GM19025 (cell line): ENCODE data around the gene CMPK2.
"Not testable (repeated sequence)": the region's sequence is repeated elsewhere in the genome, so short reads cannot be mapped to it uniquely, and the experiment has no call there.

ENCODE experiments used
- ATAC-seq: cut with Tn5 transposase; IDR thresholded peaks from one replicate; pipeline ENCODE4 v1.9.1; 2021; ENCODE audit warnings: mild to moderate bottlenecking, low read depth, moderate library complexity; ENCODE audit not compliant: unreplicated experiment

Gene CMPK2, protein sequence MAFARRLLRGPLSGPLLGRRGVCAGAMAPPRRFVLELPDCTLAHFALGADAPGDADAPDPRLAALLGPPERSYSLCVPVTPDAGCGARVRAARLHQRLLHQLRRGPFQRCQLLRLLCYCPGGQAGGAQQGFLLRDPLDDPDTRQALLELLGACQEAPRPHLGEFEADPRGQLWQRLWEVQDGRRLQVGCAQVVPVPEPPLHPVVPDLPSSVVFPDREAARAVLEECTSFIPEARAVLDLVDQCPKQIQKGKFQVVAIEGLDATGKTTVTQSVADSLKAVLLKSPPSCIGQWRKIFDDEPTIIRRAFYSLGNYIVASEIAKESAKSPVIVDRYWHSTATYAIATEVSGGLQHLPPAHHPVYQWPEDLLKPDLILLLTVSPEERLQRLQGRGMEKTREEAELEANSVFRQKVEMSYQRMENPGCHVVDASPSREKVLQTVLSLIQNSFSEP

DNA sequence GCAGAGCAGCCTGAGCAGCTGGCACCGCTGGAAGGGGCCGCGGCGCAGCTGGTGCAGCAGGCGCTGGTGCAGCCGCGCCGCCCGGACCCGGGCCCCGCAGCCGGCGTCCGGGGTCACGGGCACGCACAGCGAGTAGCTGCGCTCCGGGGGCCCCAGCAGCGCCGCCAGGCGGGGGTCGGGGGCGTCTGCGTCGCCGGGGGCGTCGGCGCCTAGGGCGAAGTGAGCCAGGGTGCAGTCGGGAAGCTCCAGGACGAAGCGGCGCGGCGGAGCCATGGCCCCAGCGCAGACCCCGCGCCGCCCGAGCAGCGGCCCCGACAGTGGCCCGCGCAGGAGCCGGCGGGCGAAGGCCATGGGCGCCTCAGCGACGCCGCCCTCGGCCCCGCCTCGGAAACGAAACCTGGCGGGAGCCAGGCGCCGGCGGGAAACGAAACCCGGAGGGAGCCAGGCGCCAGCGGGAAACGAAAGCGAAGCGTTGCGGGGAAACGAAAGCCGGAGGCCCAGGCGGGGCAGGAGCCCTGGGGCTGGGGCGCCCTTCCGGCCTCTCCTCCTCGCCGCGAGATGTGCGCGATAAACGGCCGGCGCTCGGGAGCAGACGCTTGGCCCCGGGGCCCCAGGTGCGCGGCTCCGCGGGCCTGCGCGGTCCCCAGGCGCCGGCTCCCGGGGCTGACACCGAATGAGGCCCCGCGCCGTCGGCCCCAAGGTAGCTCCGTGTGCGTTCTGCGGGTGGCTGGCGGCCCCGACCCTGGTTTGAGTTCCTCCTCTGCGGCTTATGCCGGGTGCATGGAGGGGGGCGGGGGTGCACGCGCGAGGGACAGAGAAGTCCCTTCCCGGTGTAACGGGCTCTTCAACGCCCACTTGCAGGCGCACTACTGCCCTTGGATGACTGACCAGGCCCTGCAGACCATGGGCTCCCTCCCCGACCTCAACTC, at the start of gene CMPK2:
Gene CMPK2, minus strand, starts transcription at position 562 of the 929 bp plus-strand sequence. Its CDS starts 211 bp downstream, at position 351.
- ATAC-seq, result peak; percentile 77

DNA sequence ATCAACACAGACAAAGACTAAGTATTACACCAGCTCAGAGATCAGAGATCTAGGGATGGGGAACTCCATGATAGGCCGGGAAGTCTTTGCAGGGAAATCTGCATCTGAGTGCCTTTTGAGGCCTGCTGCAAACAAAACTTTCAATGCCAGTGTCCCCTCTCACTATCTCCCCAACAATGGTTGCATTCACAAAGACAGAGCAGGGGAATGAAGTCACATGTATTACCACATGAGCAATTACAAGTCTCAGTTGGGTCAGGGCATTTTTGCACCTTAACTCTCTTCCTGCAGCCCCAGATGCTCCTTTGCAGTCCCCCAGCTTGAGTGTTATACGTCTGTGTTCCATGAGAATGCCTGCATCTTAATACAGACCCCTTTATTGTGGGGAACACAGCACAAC, 49.7 kb upstream of the CMPK2 start:
- no peak for ATAC-seq

DNA sequence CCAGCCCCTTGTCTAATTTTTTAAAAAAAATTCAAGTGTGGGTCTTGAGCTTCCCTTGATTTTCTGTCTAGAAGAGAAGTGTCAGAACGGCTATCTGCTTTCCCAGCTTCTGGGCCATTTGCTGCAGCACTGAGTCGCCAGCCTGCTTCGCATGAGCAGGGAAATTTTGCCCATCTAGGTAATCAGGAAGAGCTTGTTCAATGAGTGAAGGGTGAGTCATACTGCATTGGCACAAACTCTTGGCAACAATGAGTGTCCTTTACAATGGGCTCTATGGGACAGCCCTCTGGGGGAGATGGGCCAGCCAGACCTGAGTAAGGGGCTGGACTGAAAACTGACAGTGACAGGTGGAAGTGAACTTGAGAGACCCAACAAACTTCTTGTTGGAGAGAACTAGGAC, 49.1 kb upstream of the CMPK2 start:
- ATAC-seq, result no peak

DNA sequence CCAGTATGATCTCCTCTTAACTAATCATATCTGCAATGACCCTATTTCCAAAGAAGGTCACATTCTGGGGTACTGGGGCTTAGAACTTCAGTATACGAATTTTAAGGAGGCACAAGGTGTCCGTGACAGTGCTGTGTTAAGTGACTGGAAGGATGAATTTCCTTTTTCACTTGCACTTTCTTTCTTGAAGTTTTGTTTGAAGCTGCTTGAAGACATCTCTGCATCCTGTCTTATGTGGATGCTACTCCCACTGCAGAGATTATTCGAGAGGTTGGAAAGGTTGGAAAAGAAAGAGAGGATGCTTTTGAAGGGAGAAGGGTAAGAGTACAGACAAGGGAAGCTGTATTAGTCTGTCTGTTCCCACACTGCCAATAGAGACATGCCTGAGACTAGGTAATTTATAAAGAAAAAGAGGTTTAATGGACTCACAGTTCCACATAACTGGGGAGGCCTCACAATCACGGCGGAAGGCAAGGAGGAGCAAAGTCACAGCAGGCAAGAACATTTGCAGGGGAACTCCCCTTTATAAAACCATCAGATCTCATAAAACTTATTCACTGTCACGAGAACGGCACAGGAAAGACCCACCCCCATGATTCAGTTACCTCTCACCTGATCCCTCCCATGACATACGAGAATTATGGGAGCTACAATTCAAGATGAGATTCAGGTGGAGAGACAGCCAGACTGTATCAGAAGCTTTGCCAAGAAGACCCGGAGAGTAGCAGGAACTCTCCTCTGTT, 47.9 kb upstream of the CMPK2 start:
- no peak for ATAC-seq

DNA sequence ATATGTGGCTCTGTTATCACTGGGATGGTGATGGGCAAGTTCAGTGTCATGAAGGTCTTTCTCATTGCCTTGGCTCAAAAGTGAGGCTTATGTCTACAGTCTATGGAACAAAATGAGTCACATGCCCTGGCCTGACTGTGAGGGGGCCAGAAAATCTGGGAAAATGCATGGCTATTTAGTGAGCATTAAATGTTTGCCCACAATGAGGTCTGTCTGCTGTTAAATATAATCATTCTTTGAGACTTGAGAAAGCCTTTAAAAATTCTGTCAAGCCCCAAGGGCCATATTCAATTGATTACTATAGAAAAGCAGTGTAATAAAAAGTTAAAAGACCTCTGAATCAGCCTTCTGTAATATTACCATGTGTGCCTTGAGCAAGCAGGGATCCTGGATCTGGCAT, 46.0 kb upstream of the CMPK2 start:
- ATAC-seq, result no peak

DNA sequence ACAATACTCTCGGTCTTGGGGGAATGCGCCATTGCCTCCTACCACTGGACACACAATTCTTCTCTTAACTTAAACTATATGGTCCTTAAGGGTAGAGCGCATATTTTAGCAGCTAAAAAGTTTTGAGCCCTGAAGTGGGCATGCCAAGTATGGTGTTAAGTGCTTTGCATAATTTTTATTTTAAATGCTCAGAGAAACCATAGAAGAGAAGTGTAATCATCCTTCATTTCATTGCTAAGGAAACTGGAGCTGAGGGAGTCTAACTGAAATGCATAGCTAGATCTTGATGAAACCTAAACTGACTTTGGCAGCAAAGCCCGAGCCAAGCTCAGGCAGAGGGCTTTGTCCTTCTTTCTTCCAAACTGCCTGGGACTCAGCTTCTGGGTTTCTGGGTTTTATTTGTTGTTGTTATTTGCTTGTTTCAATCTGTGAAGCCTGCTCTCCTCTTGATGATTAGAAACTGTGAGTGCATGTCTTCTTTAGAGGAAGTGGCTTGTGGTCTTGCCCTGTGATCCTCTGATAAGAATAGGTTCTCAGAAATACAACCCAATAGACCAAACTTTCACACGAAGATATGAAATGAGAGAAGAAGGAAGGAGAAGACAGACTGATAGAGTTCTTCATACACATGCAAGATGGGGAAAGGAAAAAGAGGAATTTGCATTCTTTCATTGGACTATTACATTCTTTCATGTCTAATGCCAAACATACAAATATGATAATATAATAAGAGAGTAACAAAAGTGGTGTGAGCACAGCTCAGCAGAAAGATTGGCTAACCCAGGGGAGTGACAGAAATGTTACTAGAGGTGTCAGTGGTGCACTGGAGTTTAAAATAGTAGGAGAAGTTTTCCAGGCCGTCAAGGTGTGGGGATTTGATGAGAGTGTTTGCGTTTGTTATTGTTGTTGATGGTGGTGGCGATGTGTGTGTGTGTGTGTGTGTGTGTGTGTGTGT, 44.0 kb upstream of the CMPK2 start:
- ATAC-seq, result peak; percentile 98

DNA sequence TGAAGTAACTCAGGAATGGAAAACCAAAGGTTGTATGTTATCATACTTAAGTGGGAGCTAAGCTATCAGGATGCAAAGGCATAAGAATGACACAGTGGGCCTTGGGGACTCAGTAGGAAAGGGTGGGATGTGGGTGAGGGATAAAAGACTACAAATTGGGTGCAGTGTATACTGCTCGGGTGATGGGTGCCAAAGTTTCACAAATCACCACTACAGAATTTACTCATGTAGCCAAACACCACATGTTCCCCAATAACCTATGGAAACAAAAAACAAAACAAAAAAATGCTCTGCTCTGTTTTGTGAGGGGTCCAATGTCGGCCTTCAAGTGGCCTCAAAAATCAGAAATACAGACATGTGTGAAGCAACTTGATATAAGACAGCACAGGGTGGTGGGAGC, 42.6 kb upstream of the CMPK2 start:
- ATAC-seq, result no peak

DNA sequence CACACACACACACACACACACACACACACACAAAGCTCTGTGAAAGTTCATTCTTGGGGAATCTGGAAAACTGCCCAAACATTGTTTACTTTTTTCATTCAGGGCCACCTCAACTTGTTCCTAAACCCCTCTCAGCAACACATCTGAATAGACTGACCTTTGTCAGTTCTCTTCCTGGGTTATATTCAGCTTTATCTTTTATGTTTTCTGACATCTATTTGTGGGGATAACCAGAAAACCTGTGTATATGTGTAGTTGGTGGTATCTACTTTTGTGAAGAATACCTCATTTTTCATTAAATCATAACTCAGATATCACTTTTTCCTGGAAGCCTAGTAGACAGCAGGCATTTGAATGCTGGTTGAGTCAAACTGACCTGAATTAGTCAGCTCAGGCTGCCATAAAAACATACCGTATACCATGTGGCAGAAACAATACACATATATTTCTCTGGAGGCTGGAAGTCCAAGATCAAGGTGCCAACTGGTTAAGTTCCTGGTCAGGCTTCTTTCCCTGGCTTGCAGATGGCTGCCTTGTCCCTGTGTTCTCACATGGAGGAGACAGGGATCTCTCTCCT, 40.5 kb upstream of the CMPK2 start:
- no peak for ATAC-seq

DNA sequence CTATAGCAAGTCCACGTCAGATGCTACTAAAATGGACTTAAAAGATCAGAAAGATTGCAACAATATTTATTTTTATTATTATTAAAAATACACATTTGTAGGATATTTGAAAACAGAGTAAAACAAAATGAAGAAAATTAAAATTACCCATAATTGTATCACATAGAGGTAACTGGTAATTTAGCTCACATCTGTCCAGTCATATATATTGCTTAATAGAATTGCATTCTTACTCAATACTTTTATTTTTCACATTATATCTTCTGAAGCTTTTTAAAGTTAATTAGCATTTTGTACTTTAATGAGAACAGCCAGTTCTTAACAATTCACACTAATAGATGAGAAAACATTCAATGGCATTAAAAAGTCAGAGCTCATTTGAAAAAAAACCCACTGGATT, 40.0 kb upstream of the CMPK2 start:
- no peak for ATAC-seq

DNA sequence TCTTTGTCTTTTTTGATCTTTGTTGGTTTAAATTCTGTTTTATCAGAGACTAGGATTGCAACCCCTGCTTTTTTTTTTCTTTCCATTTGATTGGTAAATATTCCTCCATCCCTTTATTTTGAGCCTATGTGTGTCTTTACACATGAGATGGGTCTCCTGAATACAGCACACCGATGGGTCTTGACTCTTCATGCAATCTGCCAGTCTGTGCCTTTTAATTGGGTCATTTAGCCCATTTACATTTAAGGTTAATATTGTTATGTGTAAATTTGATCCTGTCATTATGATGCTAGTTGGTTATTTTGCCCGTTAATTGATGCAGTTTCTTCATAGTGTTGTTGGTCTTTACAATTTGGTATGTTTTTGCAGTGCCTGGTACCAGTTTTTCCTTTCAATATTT, 36.9 kb upstream of the CMPK2 start:
- ATAC-seq, result not testable (repeated sequence)

DNA sequence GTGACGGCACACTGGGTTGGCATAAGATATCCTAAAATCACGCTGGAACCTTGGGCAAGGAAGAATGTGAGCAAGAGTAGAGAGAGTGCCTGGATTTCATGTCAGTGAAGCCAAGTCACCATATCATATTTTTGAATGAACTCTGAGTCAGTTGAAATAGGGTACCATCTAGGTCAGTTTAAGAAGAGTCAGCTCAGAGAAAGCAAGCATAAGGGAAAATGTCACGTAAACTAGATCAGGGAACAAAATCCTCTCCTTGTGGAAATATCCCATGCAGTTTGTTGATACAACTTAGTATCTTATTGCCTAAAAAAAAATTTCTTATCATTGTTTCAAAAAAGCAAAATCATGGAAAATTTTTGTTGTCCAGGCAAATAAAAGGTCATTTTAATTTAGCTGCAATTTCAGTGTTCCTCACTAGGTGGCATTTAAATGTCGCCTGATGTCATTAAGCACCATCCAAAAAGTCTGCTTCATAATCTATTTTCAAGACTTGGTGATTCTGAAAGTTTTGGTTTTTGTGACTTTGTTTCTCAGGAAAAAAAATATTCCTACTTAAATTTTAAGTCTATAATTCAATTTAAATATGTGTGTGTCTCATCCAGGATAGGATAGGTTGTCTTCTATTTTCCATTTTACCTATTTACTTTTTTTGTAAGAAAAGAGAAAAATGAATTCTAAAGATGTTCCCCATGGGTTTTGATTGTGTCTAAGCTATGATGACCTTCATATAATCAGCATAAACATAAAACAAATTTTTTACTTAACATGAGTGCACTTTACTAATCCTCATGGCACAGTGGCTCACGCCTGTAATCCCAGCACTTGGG, 31.4 kb upstream of the CMPK2 start:
- ATAC-seq, result no peak

DNA sequence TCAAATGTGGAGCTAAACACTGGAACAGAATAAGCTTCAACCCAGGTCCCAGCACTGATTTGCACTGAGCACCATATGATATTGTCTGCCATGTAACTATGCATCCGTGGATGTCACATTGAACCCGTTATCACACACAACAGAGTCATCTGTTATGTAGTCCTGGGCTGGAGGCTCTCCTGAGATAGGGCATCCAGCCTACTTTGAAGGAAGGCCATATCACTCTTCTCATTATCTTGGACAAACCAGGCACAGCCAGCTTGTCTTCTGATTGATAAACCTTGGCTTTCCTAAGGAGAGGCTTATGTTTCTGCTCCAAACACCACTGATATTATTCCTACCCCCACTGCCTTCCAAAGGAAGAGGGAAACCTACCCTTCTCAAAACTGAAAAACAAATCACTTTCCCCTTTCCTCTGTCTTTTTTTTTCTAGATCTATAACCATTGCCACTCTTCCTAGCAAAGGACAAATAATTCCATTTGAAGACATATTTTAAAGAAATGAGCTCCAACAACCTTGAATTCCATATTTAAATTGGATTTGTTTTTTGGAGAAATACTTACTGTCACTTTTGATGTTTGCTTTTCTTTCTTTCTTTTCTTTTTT, 28.3 kb upstream of the CMPK2 start:
- ATAC-seq, result no peak

DNA sequence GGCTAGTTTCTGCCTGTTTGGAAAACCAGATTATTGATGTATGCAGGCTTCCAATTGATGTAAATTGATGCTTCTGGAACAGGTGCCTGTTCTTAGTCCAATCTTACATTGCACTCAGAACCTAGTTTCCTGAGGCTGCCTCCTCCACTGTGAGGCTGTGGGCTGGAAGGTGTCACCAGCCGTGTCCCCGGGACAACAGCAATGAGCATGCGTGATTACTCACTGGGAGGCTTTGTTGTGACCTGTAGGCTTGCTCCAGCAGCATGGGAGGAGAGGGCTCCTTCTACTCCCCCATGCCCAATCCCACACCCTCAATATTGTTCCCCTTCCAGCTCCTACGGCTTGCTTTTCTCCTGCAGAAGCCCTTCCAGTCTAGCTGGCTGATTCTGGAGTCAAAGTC, 23.0 kb upstream of the CMPK2 start:
- no peak for ATAC-seq

DNA sequence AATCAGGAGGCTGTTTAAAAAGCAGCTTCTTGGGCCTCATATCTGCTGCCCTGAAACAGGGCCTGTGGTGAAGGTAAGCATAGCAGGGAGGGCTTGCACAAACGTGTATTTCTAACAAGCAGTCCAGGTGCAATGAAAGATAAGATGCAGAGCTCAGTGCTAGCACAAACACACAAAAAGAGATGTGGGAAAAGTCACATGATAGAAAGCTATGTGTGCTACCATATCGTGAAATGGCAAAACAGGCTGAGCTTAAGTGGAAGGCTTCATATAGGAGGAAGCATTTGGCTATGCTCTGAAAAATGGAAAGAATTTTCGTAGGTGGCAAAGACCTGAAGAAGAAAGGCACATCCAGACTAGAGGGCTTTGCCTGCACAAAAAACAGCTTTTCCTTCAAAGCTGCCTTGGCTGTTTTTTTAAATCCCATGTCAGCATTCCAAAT, 22.1 kb upstream of the CMPK2 start:
- ATAC-seq, result no peak

DNA sequence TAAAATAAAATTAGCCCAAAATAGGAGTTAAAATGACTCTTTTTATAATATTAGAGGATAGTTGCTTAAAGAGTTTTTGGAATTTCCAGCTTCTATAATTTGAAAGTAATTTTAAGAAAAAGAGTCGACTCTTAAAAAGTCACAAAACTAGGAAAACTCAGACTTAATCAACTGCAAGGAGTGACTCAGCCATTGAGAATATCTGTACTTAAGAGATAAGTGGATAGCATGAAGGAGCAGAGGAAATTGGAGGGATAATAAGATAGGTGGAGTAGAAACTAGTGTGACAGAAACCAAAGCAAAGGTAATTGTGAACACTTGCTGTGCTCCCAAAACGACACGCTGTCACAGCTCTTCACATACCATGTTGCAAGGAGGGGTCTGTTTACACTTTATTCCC, 20.3 kb upstream of the CMPK2 start:
- no peak for ATAC-seq

DNA sequence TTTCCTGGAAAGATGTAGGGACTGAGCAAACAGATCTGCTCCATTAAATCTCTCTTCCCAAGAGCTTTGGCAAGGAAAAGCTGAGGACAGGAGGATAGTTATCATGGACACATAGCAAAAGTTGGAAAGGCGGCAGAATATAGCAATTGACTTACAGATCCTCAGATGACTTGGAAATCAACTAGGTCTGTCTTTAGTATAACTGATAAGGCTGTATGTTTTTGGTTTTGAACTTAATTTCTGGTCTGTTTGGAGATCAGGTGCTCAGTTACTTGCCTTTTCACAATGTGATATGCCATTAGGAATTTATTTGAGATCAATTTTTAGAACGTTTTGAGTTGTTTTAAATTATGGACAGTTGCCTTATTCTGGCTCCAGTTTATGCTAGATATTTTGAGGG, 19.8 kb upstream of the CMPK2 start:
- ATAC-seq, result no peak

DNA sequence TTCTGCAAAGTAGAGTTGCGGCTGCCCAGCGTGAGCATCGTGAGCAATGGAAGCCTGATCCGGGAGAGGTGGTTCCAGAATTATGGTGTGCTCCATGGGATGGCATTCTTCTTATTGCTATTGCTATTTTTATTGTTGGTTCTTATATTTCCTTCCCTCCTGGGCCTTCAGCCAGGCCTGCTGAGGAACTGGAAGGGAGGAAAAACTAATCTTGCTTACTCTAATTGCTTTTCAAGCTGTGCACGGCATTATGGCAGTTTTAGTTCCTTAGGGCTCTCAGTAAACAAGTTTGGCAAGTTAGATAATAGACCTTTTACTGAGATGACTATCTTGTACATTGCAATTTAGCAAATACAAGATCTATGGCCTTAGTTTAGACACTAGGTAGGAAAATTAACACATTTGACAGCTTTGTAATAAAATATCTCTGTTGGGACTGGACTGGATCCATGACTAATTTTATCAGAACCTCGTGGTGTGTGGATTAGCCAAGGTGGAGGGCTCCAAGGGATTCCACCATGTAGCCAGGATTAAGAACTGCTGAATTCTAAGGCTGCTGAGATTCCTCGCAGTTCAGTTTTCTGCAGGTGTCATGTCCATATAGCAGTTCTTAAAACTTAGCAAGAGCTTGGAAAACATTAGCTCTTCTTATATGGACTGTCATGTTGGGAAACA, 17.9 kb upstream of the CMPK2 start:
- ATAC-seq, result no peak
